ENCODE measurements around the gene APLNR.

GRCh38 chr11:57216463-57216862 lies 20.6 kb downstream of the APLNR start:
- TF ChIP-seq, protein P1, sequence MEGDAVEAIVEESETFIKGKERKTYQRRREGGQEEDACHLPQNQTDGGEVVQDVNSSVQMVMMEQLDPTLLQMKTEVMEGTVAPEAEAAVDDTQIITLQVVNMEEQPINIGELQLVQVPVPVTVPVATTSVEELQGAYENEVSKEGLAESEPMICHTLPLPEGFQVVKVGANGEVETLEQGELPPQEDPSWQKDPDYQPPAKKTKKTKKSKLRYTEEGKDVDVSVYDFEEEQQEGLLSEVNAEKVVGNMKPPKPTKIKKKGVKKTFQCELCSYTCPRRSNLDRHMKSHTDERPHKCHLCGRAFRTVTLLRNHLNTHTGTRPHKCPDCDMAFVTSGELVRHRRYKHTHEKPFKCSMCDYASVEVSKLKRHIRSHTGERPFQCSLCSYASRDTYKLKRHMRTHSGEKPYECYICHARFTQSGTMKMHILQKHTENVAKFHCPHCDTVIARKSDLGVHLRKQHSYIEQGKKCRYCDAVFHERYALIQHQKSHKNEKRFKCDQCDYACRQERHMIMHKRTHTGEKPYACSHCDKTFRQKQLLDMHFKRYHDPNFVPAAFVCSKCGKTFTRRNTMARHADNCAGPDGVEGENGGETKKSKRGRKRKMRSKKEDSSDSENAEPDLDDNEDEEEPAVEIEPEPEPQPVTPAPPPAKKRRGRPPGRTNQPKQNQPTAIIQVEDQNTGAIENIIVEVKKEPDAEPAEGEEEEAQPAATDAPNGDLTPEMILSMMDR (IDR thresholded peaks at IDR 0.05; ENCODE audit: low read depth, low read length), result no peak
- TF ChIP-seq, protein P2, sequence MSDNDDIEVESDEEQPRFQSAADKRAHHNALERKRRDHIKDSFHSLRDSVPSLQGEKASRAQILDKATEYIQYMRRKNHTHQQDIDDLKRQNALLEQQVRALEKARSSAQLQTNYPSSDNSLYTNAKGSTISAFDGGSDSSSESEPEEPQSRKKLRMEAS (IDR thresholded peaks at IDR 0.05; ENCODE audit: low read depth, low read length), result no peak
- no peak for TF ChIP-seq POLR2A (IDR thresholded peaks at IDR 0.05; ENCODE audit: extremely low read depth, insufficient read length)
